Activated B cell treated with CpG ODN at 0.5 μM for 24 hours (primary cell): Measurements from ENCODE around the gene CERK. TPM values are rescaled to one million over a fixed set of nuclear protein-coding genes. Genes with fewer than 3 reads are reported as not detected.

Experiments used
- ATAC-seq: fragments of 200-7000 bp; cut with Tn5 transposase; one replicate; pipeline ENCODE4 v1.10.0; 2021; ENCODE audit warnings: low read depth, mild to moderate bottlenecking, moderate library complexity
- CTCF ChIA-PET: fragments of 350-600 bp; sonication (Branson Sonifier 250); formaldehyde crosslinking; loops from one replicate; lab custom pipeline; 2021; ENCODE audit warnings: antibody characterized with exemption; lab: Charles Lee
- POLR2A ChIA-PET: fragments of 350-600 bp; sonication (Branson Sonifier 250); formaldehyde crosslinking; loops from one replicate; lab custom pipeline; 2021; ENCODE audit warnings: antibody characterized with exemption; lab: Charles Lee
- DNase-seq: peaks from one replicate; pipeline ENCODE4 v3.0.0; 2022
- H3K27ac Mint-ChIP-seq: one replicate; pipeline ENCODE4 v1.8.0; 2020; ENCODE audit warnings: mixed read lengths
- H3K27me3 Mint-ChIP-seq: one replicate; pipeline ENCODE4 v1.8.0; 2021; ENCODE audit warnings: mixed read lengths
- H3K36me3 Mint-ChIP-seq: one replicate; pipeline ENCODE4 v1.8.0; 2021; ENCODE audit warnings: low read depth, mixed read lengths
- H3K4me1 Mint-ChIP-seq: one replicate; pipeline ENCODE4 v1.8.0; 2021; ENCODE audit warnings: mixed read lengths
- H3K4me3 Mint-ChIP-seq: one replicate; pipeline ENCODE4 v1.8.0; 2020; ENCODE audit warnings: mild to moderate bottlenecking, mixed read lengths
- H3K9me3 Mint-ChIP-seq: one replicate; pipeline ENCODE4 v1.8.0; 2020; ENCODE audit warnings: mixed read lengths
- intact Hi-C: fragments of 100-400 bp; cut with micrococcal nuclease; formaldehyde crosslinking; loops from one replicate; pipeline ENCODE4 v1.15.1; 2024
- total RNA-seq: library from RNA; stranded (reverse); gene quantifications from 2 replicates; pipeline ENCODE4 v1.2.3, GENCODE V29; 2022
- TF ChIP-seq, protein P1 (sequence below): fragments of 200-600 bp; IDR thresholded peaks from one replicate; pipeline ENCODE4 v1.8.0; 2022; ENCODE audit warnings: antibody characterized with exemption, mild to moderate bottlenecking

CERK gene
- total RNA-seq, 1 donor from 2014 or later = 13.8 TPM

DNA sequence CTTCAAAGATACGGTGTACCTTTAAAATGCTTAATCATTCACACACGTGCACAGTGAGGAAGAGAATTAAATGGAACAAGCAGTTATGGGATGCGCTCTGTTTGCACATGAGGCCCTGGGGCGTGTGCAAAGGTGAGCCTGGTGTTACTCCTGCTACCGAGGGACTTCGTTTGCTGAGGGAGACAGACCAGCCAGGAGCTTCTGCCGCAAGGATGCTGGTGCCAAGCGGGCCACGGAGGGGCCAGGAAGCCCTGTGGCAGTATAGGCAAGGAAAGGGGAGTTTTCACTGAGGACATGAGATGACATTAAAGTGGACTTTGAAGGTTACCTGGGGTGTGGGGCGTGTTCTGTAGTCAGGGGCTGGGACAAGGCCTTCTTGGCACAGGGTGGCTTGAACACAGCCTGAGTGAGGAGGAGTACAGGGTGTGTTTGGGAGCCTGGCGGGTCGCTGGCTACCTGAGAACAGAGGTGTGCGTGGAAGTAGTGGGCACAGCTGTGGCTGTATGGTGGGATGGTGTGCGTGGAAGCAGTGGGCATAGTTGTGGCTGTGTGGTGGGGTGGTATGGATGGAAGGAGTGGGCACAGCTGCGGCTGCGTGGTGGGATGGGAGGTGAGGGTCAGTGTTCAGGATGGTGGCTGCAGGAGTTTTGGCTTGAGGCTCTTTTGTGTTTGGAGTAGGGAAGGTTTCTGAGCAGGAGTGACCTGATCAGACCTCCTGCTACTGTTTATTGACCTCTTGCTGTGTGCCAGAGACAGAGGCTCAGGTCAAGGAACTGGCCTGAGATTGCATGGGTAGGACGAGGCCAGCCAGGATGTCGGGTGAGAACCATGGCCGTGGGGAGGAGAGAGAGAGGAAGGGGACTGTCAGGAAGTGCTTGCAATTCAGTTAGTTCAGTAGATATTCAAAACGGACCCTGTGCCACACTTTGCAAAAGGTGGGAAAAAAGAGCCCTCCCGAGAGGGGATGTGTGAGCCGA, 38.1 kb upstream of the CERK start:
- Mint-ChIP-seq H3K4me3 (peak overlapping the region; percentile 72), H3K27ac (peak overlapping the region; percentile 89), H3K9me3 (no peaks in the 10 kb centered on the region), H3K4me1 (peaks cover 93% of the 10 kb centered on the region), H3K36me3 (peaks cover 18% of the 10 kb centered on the region), H3K27me3 (no peaks in the 10 kb centered on the region)
- TF ChIP-seq, protein P1, sequence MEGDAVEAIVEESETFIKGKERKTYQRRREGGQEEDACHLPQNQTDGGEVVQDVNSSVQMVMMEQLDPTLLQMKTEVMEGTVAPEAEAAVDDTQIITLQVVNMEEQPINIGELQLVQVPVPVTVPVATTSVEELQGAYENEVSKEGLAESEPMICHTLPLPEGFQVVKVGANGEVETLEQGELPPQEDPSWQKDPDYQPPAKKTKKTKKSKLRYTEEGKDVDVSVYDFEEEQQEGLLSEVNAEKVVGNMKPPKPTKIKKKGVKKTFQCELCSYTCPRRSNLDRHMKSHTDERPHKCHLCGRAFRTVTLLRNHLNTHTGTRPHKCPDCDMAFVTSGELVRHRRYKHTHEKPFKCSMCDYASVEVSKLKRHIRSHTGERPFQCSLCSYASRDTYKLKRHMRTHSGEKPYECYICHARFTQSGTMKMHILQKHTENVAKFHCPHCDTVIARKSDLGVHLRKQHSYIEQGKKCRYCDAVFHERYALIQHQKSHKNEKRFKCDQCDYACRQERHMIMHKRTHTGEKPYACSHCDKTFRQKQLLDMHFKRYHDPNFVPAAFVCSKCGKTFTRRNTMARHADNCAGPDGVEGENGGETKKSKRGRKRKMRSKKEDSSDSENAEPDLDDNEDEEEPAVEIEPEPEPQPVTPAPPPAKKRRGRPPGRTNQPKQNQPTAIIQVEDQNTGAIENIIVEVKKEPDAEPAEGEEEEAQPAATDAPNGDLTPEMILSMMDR = no peak
- CTCF ChIA-PET = interaction anchor here (0.9 to 5.8 kb wide), 4 partner anchors 15 to 27 kb away, joined by 3 to 78 read pairs (median 12); partner anchors contain the start of gene TBC1D22A
- no peak for DNase-seq
- POLR2A ChIA-PET = interaction anchor here (0.5 to 8.7 kb wide), 5 partner anchors 8 to 196 kb away, joined by 3 to 273 read pairs (median 6); partner anchors contain the start of gene TBC1D22A
- no peak for ATAC-seq
- intact Hi-C loops = loop anchor here (2.0 kb wide), 1 partner anchor 189 kb away; no protein-coding TSS in a partner anchor

DNA sequence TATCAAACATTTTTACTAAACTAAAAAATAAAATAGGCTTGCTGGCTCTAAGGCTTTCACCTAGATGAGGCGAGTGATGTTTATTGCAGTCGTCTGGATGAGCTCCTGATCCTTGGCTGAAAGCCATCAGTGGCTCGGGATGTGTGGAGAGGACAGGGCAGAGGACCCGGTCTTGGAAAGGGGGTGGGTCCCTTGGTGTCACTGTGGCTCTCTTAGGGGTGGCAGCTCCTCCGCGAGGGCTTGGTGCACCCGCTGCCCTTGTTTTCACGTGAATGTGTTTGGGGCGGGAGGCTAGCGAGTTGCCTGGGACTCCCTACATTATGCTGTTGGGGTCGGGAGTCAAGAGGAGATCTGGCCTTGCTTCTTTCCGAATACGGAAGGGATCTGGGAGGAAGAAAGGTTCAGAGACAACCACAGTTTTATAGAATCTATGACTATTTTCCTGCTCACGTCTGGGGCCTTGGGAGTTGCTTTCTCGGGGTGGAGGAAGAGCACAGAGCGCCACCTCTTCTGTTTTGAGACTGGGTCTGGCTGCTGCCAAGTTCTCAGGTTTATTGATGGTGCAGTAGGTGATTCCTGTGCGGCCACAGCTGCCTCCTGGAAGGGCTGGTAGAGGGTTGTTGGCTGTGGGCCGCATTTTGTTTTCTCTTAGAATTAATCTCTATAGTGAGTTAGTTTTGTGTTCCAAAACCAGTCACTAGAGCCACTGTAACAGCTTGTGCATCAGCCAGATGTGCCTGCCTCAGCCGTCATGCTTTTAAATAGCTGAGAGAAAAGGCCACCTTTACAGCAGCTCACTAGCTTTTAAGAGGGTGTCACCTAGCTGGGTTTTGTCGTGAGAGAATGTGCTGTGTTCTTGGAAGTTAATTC, 37.2 kb upstream of the CERK start:
- intact Hi-C loops = loop anchor here (1.0 to 2.0 kb wide), 6 partner anchors 12 to 188 kb away; no protein-coding TSS in a partner anchor
- Mint-ChIP-seq H3K27ac (peak overlapping the region; percentile 89), H3K27me3 (no peaks in the 10 kb centered on the region), H3K36me3 (peaks cover 12% of the 10 kb centered on the region), H3K4me3 (peak overlapping the region; percentile 72), H3K9me3 (no peaks in the 10 kb centered on the region), H3K4me1 (peaks cover 93% of the 10 kb centered on the region)
- ChIA-PET CTCF (interaction anchor here (0.9 to 5.8 kb wide), 4 partner anchors 14 to 28 kb away, joined by 3 to 78 read pairs (median 12); partner anchors contain the start of gene TBC1D22A), POLR2A (interaction anchor here (0.6 to 8.7 kb wide), 8 partner anchors 12 to 212 kb away, joined by 3 to 273 read pairs (median 4); partner anchors contain the start of gene TBC1D22A)
- DNase-seq (no peak), ATAC-seq (no peak)
- TF ChIP-seq, protein P1 = no peak

DNA sequence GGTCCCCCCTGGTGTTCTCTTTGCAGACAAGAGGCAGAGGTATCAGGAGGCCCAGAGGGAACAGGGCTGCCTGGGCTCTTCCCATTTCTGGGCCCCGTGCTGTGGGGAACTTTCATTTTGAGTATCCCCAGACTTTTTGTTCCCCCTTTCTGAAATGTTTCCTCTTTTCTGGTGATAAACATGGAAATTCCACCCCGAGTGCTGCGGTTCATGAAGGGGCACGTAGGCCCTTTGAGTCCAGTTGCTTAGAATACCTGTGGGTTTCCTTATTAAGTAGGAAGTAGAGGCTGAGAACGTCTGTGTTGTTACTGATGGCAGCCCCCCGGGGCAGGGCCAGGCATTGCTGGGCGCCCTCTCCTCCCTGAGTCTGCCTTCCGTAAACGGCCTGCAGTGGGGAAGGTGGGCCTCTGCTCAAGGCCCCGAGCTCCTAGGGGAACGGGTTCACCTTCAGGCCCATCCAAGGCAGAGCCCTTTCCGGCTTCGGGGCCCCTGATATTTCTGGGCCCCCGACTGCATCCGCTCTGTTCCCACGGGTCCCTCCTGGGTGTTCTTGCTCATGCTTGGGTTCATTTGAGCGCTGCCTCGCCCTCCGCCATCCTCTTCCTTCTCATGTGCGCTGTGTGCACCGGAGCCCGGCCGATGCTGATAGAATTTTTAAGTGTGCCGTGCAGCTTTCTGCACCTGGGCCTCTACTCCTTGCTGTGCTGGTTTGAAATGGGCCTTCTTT, 36.4 kb upstream of the CERK start:
- intact Hi-C loops = loop anchor here (1.0 to 2.0 kb wide), 6 partner anchors 11 to 188 kb away; no protein-coding TSS in a partner anchor
- ChIA-PET CTCF (interaction anchor here (1.4 to 5.8 kb wide), 3 partner anchors 13 to 29 kb away, joined by 5 to 78 read pairs (median 20); partner anchors contain the start of gene TBC1D22A), POLR2A (interaction anchor here (0.6 to 8.7 kb wide), 11 partner anchors 11 to 506 kb away, joined by 3 to 273 read pairs (median 4); partner anchors contain the start of genes TBC1D22A and TTC38)
- Mint-ChIP-seq H3K36me3 (peaks cover 12% of the 10 kb centered on the region), H3K4me3 (peak overlapping the region; percentile 72), H3K4me1 (peaks cover 93% of the 10 kb centered on the region), H3K9me3 (no peaks in the 10 kb centered on the region), H3K27me3 (no peaks in the 10 kb centered on the region), H3K27ac (peak overlapping the region; percentile 89)
- DNase-seq (peak; percentile 66), ATAC-seq (peak; percentile 64)
- TF ChIP-seq, protein P1 = no peak

DNA sequence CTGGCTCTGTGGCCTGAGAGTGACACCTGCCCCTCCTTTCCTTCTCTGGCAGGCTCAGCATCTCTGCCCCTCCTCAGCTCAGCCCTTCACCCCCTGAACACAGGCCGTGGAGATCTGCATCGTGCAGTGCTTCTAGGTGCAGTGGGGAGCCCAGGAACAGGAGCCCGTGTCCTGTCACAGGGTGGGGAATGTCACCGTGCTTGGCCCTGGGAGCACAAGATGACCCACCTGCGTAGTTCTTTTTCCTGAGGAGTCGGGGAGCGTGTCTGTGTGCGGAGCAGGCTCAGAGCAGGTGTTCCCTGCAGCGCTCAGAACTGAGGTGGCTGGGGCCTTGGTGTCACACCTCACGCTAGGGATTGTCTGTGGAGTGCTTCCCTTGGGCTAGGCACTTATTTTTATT, 35.0 kb upstream of the CERK start:
- ChIA-PET CTCF (interaction anchor here (1.4 to 5.8 kb wide), 3 partner anchors 12 to 30 kb away, joined by 5 to 78 read pairs (median 20); partner anchors contain the start of gene TBC1D22A), POLR2A (interaction anchor here (0.7 to 8.7 kb wide), 7 partner anchors 10 to 185 kb away, joined by 3 to 273 read pairs (median 4); partner anchors contain the start of gene TBC1D22A)
- intact Hi-C loops = no loop called here
- Mint-ChIP-seq H3K4me1 (peaks cover 93% of the 10 kb centered on the region), H3K36me3 (peaks cover 17% of the 10 kb centered on the region), H3K27ac (peak overlapping the region; percentile 89), H3K27me3 (no peaks in the 10 kb centered on the region), H3K9me3 (no peaks in the 10 kb centered on the region), H3K4me3 (peak overlapping the region; percentile 44)
- DNase-seq (no peak), ATAC-seq (no peak)
- TF ChIP-seq, protein P1 = no peak
